ENCODE results near the gene LPXN.

The LPXN gene

GRCh38 chr11:58525037-58525614, 50.5 kb downstream of the LPXN start:
- DNase-seq: peak in 10 of 56 donors; percentile 1 to 28 (median 12)

GRCh38 chr11:58524232-58525036, 51.2 kb downstream of the LPXN start:
- DNase-seq: peak in 39 of 56 donors; percentile 3 to 70 (median 22)

GRCh38 chr11:58513747-58514367, 61.8 kb downstream of the LPXN start:
- DNase-seq: peak in 24 of 56 donors; percentile 3 to 48 (median 11)

GRCh38 chr11:58511636-58512035, 64.0 kb downstream of the LPXN start:
- DNase-seq: no peak

GRCh38 chr11:58509748-58510147, 65.9 kb downstream of the LPXN start:
- DNase-seq: no peak

- DNase-seq: no peak
These were observed 66.8 kb downstream of the LPXN start for GRCh38 chr11:58508814-58509213.

- no peak for DNase-seq
These were observed 67.7 kb downstream of the LPXN start, which contains the start of gene OR5B21 for GRCh38 chr11:58508005-58508404. TSS of gene OR5B21 (minus strand) at chr11:58508105. CDS start at chr11:58508105, 0 bp downstream.

GRCh38 chr11:58507355-58507754, 68.3 kb downstream of the LPXN start:
- no peak for DNase-seq

GRCh38 chr11:58506935-58507334, 68.7 kb downstream of the LPXN start:
- DNase-seq: no peak

- peak in 1 of 56 donors; percentile 23 for DNase-seq
These were observed 69.8 kb downstream of the LPXN start for GRCh38 chr11:58505849-58506248.

- no peak for DNase-seq
These were observed 71.4 kb downstream of the LPXN start for GRCh38 chr11:58504232-58504631.

GRCh38 chr11:58503361-58503856, 72.2 kb downstream of the LPXN start:
- no peak for DNase-seq

- no peak for DNase-seq
These were observed 73.7 kb downstream of the LPXN start for GRCh38 chr11:58502004-58502403.

- no peak for DNase-seq
These were observed 77.2 kb downstream of the LPXN start for GRCh38 chr11:58498464-58498863.

GRCh38 chr11:58497951-58498350, 77.7 kb downstream of the LPXN start:
- no peak for DNase-seq

GRCh38 chr11:58495906-58496305, 79.8 kb downstream of the LPXN start:
- DNase-seq: peak in 2 of 56 donors; percentile 2 to 12

- DNase-seq: no peak
These were observed 81.6 kb downstream of the LPXN start for GRCh38 chr11:58494101-58494500.

- DNase-seq: no peak
These were observed 82.0 kb downstream of the LPXN start for GRCh38 chr11:58493676-58494075.

- DNase-seq: no peak
These were observed 84.8 kb downstream of the LPXN start for GRCh38 chr11:58490827-58491226.

GRCh38 chr11:58487170-58487569, 88.5 kb downstream of the LPXN start:
- no peak for DNase-seq

- DNase-seq: no peak
These were observed 89.7 kb downstream of the LPXN start for GRCh38 chr11:58485961-58486360.
